T follicular helper cell (primary cell): ENCODE data around the gene PPM1D.
"Not testable (repeated sequence)": the region's sequence is repeated elsewhere in the genome, so short reads cannot be mapped to it uniquely, and the experiment has no call there.

Experiments used
- DNase-seq: peaks from one replicate; pipeline ENCODE4 v3.0.0-alpha.2; 2020; ENCODE audit warnings: low read depth
- total RNA-seq, 2 experiments: gene quantifications; one replicate each; lab custom pipeline; 2026; lab: John Stamatoyannopoulos, UW

PPM1D gene
- 20.5 to 35.2 reads per million in 2 experiments for total RNA-seq

GRCh38 chr17:60599620-60600489 lies at the start of gene PPM1D:
Gene PPM1D, plus strand, starts transcription at chr17:60600193. Its CDS starts 222 bp downstream, at chr17:60600415.
- peak; percentile 97 for DNase-seq

GRCh38 chr17:60552255-60552654 lies 47.7 kb upstream of the PPM1D start:
- not testable (repeated sequence) for DNase-seq

- DNase-seq: no peak
These were observed 45.6 kb upstream of the PPM1D start for GRCh38 chr17:60554377-60554788.

- DNase-seq: no peak
These were observed 44.2 kb upstream of the PPM1D start for GRCh38 chr17:60555786-60556185.

- DNase-seq: no peak
These were observed 42.2 kb upstream of the PPM1D start for GRCh38 chr17:60557805-60558204.

GRCh38 chr17:60559659-60559994 lies 40.4 kb upstream of the PPM1D start:
- DNase-seq: no peak

- no peak for DNase-seq
These were observed 39.8 kb upstream of the PPM1D start for GRCh38 chr17:60559995-60560859.

- no peak for DNase-seq
These were observed 39.1 kb upstream of the PPM1D start for GRCh38 chr17:60560860-60561257.

- DNase-seq: no peak
These were observed 37.6 kb upstream of the PPM1D start for GRCh38 chr17:60562421-60562820.

- no peak for DNase-seq
These were observed 36.2 kb upstream of the PPM1D start for GRCh38 chr17:60563743-60564142.

GRCh38 chr17:60565233-60565632 lies 34.8 kb upstream of the PPM1D start:
- no peak for DNase-seq

GRCh38 chr17:60573236-60574051 lies 26.5 kb upstream of the PPM1D start:
- no peak for DNase-seq

GRCh38 chr17:60577147-60577915 lies 22.7 kb upstream of the PPM1D start:
- DNase-seq: no peak

- no peak for DNase-seq
These were observed 20.9 kb upstream of the PPM1D start for GRCh38 chr17:60579090-60579489.

GRCh38 chr17:60579551-60579950 lies 20.4 kb upstream of the PPM1D start:
- no peak for DNase-seq

- no peak for DNase-seq
These were observed 17.0 kb upstream of the PPM1D start for GRCh38 chr17:60583008-60583407.

GRCh38 chr17:60585887-60586286 lies 14.1 kb upstream of the PPM1D start:
- DNase-seq: no peak

GRCh38 chr17:60586288-60586974 lies 13.6 kb upstream of the PPM1D start:
- no peak for DNase-seq

- no peak for DNase-seq
These were observed 9.9 kb upstream of the PPM1D start for GRCh38 chr17:60590070-60590469.

GRCh38 chr17:60592750-60593149 lies 7.2 kb upstream of the PPM1D start:
- no peak for DNase-seq
